Peyer's patch (tissue), 4 donors: ENCODE results near the gene NFIB. TPM values are rescaled to one million over a fixed set of nuclear protein-coding genes. Genes with fewer than 3 reads are reported as not detected.
A peak's percentile ranks its signal among the peaks of the same experiment; 100 is the strongest.

Experiments used
- DNase-seq, 3 donors: peaks; one replicate each; pipeline ENCODE4 v3.0.0-alpha.2; 2017 to 2019
- H3K27ac ChIP-seq, 4 donors: fragments of 200-600 bp; sonication (generic); one replicate each; pipeline ENCODE4 v1.5.1; 2016 to 2019
- H3K27me3 ChIP-seq, 2 donors: fragments of 200-600 bp; sonication (generic); one replicate each; pipeline ENCODE4 v1.5.1; 2019
- H3K36me3 ChIP-seq, 3 donors: fragments of 200-600 bp; sonication (generic); one replicate each; pipeline ENCODE4 v1.5.1; 2016 to 2019
- H3K4me1 ChIP-seq, 4 donors: fragments of 200-600 bp; sonication (generic); one replicate each; pipeline ENCODE4 v1.5.1; 2016 to 2019
- H3K4me3 ChIP-seq, 4 donors: fragments of 200-600 bp; sonication (generic); 1 replicate in 3 of 4; 2 replicates in 1 of 4; pipeline ENCODE4 v1.5.1; 2016 to 2019; ENCODE audit warnings: mild to moderate bottlenecking in 1 of 4
- H3K9me3 ChIP-seq, 4 donors: fragments of 200-600 bp; sonication (generic); one replicate each; pipeline ENCODE4 v1.5.1; 2016 to 2019; ENCODE audit warnings: mild to moderate bottlenecking in 1 of 4
- POLR2A ChIP-seq, 2 donors: fragments of 450-650 bp; IDR thresholded peaks; one replicate each; pipeline ENCODE4 v1.5.1; 2017; ENCODE audit warnings: antibody characterized with exemption in 2 of 2, mild to moderate bottlenecking in 2 of 2, moderate library complexity in 2 of 2
- total RNA-seq, 4 donors: library from RNA; depleted of rRNA; stranded (reverse); fragments of >200 nt; gene quantifications; one replicate each; pipeline ENCODE4 v1.1.0, GENCODE V29; 2016
- TF ChIP-seq, protein P1 (sequence below), 6 experiments: fragments of 450-650 bp in 4 of 6; fragments of 200-600 bp in 2 of 6; sonication (generic) in 1 of 6; IDR thresholded peaks; one replicate each; pipeline ENCODE4 v1.5.1; 2017 to 2019; ENCODE audit warnings: antibody characterized with exemption in 6 of 6, mild to moderate bottlenecking in 3 of 6, moderate library complexity in 1 of 6

The NFIB gene
- total RNA-seq, 4 donors from 2014 or later: 89.7 to 229 (median 159) TPM

DNA sequence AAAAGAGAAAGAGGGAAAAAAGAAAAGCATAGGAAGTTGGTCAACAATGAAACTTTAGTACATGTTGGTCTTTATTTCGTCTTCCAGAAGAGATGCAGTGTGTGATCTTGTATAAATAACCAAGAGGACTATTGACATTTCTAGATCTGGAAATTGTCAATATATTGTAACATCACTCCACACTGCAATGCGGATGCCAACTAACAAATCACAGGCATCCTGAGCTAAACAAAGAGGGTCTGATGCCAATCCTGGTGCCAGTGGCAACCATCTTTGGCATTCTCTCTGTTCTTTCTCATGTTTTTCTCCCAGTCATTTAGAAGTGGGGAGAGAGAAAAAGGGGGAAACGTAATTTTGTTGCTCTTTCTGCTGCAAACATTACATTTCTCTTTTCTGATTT, 9.7 kb downstream of the NFIB start:
- DNase-seq: no peak
- peaks cover 0 to 7% (median 0%) of the 10 kb centered on the region in 3 donors for H3K36me3 ChIP-seq
- H3K9me3 ChIP-seq: no peaks in the 10 kb centered on the region
- H3K4me1 ChIP-seq: peaks cover 0 to 33% (median 1%) of the 10 kb centered on the region in 4 donors
- no peak overlapping the region for H3K27ac ChIP-seq
- TF ChIP-seq, protein P1, sequence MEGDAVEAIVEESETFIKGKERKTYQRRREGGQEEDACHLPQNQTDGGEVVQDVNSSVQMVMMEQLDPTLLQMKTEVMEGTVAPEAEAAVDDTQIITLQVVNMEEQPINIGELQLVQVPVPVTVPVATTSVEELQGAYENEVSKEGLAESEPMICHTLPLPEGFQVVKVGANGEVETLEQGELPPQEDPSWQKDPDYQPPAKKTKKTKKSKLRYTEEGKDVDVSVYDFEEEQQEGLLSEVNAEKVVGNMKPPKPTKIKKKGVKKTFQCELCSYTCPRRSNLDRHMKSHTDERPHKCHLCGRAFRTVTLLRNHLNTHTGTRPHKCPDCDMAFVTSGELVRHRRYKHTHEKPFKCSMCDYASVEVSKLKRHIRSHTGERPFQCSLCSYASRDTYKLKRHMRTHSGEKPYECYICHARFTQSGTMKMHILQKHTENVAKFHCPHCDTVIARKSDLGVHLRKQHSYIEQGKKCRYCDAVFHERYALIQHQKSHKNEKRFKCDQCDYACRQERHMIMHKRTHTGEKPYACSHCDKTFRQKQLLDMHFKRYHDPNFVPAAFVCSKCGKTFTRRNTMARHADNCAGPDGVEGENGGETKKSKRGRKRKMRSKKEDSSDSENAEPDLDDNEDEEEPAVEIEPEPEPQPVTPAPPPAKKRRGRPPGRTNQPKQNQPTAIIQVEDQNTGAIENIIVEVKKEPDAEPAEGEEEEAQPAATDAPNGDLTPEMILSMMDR (IDR thresholded peaks at IDR 0.05): no peak
- TF ChIP-seq POLR2A (IDR thresholded peaks at IDR 0.05): no peak
- H3K27me3 ChIP-seq: no peaks in the 10 kb centered on the region
- H3K4me3 ChIP-seq: no peak overlapping the region

DNA sequence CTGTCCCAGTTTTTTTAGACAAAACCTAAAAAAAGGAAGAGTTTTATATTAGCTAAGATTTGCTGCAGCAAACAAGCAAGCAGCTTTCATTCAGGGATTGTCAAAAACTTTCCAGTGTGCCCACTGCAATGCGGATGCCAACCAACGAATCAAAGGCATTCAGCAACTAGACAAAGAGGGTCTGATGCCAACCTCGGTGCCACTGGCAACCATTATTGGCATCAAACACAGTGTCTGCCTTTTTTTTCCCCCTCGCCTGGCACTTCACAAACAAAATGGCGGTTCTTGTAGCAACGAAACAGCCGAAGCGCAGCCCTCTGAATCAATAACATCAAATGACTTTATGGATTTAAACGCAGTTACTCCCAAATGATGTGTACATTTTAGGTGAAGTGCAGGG, 10.4 kb downstream of the NFIB start:
- TF ChIP-seq, protein P1 (IDR thresholded peaks at IDR 0.05): no peak
- TF ChIP-seq POLR2A (IDR thresholded peaks at IDR 0.05): no peak
- Histone ChIP-seq H3K27me3 (no peaks in the 10 kb centered on the region), H3K4me1 (peaks cover 0 to 33% (median 1%) of the 10 kb centered on the region in 4 donors), H3K27ac (no peak overlapping the region), H3K9me3 (no peaks in the 10 kb centered on the region), H3K4me3 (no peak overlapping the region), H3K36me3 (peaks cover 0 to 7% (median 0%) of the 10 kb centered on the region in 3 donors)
- no peak for DNase-seq

DNA sequence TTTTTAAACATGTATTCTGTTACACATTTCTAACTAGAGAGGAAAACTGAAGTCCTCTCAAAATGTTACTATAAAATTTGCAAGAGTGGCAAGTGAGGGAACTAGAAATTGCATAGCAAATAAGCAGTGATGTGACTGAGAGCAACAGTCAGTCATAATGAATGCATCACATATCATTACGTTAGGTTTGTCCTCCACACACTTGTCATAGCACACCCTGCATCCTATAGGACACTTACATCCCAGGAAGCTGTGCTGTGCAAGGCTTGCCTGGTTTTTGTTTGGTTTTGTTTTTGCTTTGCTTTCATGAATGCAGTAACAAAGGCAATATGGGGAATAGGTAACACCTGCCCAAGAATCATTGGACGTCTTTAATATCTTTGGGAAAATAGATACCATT, 10.8 kb downstream of the NFIB start:
- Histone ChIP-seq H3K4me1 (peaks cover 0 to 33% (median 1%) of the 10 kb centered on the region in 4 donors), H3K27me3 (no peaks in the 10 kb centered on the region), H3K4me3 (no peak overlapping the region), H3K27ac (no peak overlapping the region), H3K36me3 (peaks cover 0 to 7% (median 0%) of the 10 kb centered on the region in 3 donors), H3K9me3 (no peaks in the 10 kb centered on the region)
- TF ChIP-seq, protein P1 (IDR thresholded peaks at IDR 0.05): no peak
- no peak for DNase-seq

DNA sequence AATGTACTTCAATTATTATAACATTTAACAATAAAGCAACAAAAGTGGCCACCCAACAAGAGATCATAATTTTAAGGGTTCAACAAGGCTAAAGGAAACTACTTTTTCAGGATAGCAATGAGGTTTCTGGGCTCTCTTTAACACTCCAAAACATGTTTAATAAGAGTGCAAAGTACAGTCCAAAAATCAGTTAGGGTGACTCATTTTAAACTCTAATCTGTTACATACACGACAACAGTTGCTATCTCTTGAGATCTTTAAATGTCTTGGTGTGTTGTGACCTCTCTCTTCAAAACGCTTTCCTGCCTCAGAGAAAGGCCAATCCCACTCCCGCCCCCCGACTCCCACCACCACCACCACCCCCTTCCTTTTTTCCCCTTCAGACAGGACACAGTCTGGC, 11.5 kb downstream of the NFIB start:
- H3K36me3 ChIP-seq: peaks cover 0 to 7% (median 0%) of the 10 kb centered on the region in 3 donors
- no peaks in the 10 kb centered on the region for H3K9me3 ChIP-seq
- no peak for DNase-seq
- TF ChIP-seq, protein P1 (IDR thresholded peaks at IDR 0.05): peak in 1 of 6 experiments; percentile 33
- TF ChIP-seq POLR2A (IDR thresholded peaks at IDR 0.05): no peak
- H3K4me3 ChIP-seq: no peak overlapping the region
- no peaks in the 10 kb centered on the region for H3K27me3 ChIP-seq
- H3K27ac ChIP-seq: peak overlapping the region in 2 of 4 donors; percentile 23 to 53
- peaks cover 0 to 32% (median 1%) of the 10 kb centered on the region in 4 donors for H3K4me1 ChIP-seq

DNA sequence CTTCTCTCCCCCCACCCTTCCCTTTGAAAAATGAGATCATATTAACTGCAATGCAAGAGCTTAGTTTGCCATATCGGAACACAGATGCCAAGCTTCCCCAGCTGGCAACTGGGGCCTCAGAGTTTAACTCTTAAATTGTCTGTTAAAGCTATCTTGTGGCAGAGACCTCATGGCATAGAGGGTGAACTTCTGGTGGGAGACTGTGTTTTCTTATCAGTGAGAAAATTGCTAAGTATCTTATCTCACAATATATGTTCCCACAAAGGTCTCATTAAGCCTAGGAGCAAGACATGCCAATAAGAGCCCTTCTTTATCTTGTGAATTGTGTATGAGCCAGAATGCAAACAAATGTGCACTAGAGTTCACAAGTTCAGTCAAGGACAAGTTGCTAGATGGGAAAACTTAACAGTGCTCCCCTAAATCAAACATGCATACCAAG, 12.3 kb downstream of the NFIB start:
- no peaks in the 10 kb centered on the region for H3K9me3 ChIP-seq
- peak overlapping the region in 1 of 4 donors; percentile 18 for H3K27ac ChIP-seq
- H3K27me3 ChIP-seq: no peaks in the 10 kb centered on the region
- TF ChIP-seq POLR2A (IDR thresholded peaks at IDR 0.05): no peak
- TF ChIP-seq, protein P1 (IDR thresholded peaks at IDR 0.05): no peak
- DNase-seq: no peak
- H3K4me3 ChIP-seq: no peak overlapping the region
- H3K4me1 ChIP-seq: peaks cover 0 to 38% (median 1%) of the 10 kb centered on the region in 4 donors
- peaks cover 0 to under 1% (median 0%) of the 10 kb centered on the region in 3 donors for H3K36me3 ChIP-seq

DNA sequence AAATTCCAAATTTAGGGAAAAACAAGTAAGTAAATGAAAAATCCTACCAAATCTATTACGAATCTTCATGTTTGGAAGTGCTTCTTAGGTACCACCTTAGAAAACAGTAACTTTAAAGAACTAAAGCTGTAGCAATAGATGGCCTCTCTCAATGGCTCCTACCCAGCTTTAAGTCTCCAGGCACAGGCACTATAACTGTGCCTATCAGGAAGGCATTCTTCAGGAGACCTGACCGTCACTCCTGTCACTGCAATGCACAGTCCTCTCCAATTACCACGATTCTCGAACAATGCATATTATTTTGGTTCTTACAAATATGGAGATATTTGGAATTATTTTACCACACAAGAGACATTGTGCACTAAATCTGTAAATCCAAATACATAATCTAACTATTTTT, 12.9 kb downstream of the NFIB start:
- Histone ChIP-seq H3K27me3 (no peaks in the 10 kb centered on the region), H3K4me3 (no peak overlapping the region), H3K4me1 (peaks cover 0 to 38% (median 1%) of the 10 kb centered on the region in 4 donors), H3K27ac (peak overlapping the region in 1 of 4 donors; percentile 64), H3K9me3 (no peaks in the 10 kb centered on the region), H3K36me3 (no peaks in the 10 kb centered on the region)
- no peak for TF ChIP-seq POLR2A (IDR thresholded peaks at IDR 0.05)
- TF ChIP-seq, protein P1 (IDR thresholded peaks at IDR 0.05): no peak
- DNase-seq: no peak
